ENCODE results near the gene PDE4A. TPM values are rescaled to one million over a fixed set of nuclear protein-coding genes. Genes with fewer than 3 reads are reported as not detected.
A peak's percentile ranks its signal among the peaks of the same experiment; 100 is the strongest.

The PDE4A gene
- total and polyA plus RNA-seq, 2 of the 13 experiments (the other 11 are each of a cell fraction or from before 2014, with no cell fraction given) = 1.1 to 4.1 TPM

DNA sequence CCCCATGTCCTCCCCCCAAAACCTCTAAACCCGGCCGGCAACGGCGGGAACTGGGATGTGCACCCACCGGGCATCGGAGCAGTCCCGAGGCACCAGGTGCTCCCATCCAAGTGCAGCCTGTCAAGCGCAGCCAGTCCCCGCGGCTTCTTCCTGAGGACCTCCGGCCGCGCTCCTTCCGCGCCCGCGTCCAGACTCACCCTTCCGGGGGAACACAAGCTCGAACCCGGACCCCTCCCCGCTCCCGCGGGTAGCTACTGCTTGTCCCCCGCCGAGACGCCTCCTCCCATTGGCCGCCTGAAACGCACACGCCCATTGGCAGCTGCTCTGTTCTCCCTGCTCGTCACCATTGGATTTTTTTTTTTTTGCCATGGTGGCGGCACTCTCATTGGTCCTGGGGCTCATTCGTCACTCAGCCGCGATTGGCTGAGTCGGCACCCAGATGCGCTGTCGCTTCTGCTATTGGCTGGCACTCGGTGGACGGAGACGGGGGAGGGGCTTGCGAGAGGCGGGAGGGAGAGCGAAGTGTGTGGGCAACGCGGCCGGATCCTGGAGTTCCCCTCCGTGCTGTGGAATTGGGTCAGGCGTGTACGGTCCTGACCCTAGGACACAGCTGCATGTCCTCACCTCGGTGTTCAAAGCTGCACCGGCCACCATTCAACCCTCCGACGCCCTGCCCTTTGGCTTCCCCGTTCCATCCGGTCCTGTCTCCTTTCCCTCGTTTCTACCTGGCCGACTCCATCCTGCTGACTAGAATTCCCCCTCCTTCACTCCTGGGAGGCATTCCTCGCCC lies 39.8 kb upstream of the PDE4A start, which contains the start of gene TYK2 (continued):
- TF ChIP-seq, protein P1, sequence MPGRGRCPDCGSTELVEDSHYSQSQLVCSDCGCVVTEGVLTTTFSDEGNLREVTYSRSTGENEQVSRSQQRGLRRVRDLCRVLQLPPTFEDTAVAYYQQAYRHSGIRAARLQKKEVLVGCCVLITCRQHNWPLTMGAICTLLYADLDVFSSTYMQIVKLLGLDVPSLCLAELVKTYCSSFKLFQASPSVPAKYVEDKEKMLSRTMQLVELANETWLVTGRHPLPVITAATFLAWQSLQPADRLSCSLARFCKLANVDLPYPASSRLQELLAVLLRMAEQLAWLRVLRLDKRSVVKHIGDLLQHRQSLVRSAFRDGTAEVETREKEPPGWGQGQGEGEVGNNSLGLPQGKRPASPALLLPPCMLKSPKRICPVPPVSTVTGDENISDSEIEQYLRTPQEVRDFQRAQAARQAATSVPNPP (CRISPR knock-in tag; IDR thresholded peaks at IDR 0.05) = no peak
- TF ChIP-seq ZNF12 (CRISPR knock-in tag; IDR thresholded peaks at IDR 0.05) (no peak), MTF1 (CRISPR knock-in tag; IDR thresholded peaks at IDR 0.05) (no peak), MYNN (CRISPR knock-in tag; IDR thresholded peaks at IDR 0.05; ENCODE audit: low read depth) (no peak), ZNF354B (CRISPR knock-in tag; IDR thresholded peaks at IDR 0.05) (no peak), ZNF788 (CRISPR knock-in tag; IDR thresholded peaks at IDR 0.05; ENCODE audit: borderline replicate concordance) (no peak; the same call in 1 of the 2 replicates), ZBTB20 (CRISPR knock-in tag; IDR thresholded peaks at IDR 0.05; ENCODE audit: borderline replicate concordance, low read depth) (no peak), GATAD2A (CRISPR knock-in tag; IDR thresholded peaks at IDR 0.05) (peak; percentile 54; the same call in 1 of the 2 replicates), ELF4 (CRISPR knock-in tag; IDR thresholded peaks at IDR 0.05; ENCODE audit: borderline replicate concordance) (no peak), RFXAP (CRISPR knock-in tag; IDR thresholded peaks at IDR 0.05; ENCODE audit: borderline replicate concordance) (peak; percentile 99), GTF2F1 (IDR thresholded peaks at IDR 0.05; ENCODE audit: low read length) (no peak)
- TF ChIP-seq, protein P2, sequence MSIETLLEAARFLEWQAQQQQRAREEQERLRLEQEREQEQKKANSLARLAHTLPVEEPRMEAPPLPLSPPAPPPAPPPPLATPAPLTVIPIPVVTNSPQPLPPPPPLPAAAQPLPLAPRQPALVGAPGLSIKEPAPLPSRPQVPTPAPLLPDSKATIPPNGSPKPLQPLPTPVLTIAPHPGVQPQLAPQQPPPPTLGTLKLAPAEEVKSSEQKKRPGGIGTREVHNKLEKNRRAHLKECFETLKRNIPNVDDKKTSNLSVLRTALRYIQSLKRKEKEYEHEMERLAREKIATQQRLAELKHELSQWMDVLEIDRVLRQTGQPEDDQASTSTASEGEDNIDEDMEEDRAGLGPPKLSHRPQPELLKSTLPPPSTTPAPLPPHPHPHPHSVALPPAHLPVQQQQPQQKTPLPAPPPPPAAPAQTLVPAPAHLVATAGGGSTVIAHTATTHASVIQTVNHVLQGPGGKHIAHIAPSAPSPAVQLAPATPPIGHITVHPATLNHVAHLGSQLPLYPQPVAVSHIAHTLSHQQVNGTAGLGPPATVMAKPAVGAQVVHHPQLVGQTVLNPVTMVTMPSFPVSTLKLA (IDR thresholded peaks at IDR 0.05) = peak; percentile 24; the same call in 1 of the 2 replicates
- TF ChIP-seq, protein P3, sequence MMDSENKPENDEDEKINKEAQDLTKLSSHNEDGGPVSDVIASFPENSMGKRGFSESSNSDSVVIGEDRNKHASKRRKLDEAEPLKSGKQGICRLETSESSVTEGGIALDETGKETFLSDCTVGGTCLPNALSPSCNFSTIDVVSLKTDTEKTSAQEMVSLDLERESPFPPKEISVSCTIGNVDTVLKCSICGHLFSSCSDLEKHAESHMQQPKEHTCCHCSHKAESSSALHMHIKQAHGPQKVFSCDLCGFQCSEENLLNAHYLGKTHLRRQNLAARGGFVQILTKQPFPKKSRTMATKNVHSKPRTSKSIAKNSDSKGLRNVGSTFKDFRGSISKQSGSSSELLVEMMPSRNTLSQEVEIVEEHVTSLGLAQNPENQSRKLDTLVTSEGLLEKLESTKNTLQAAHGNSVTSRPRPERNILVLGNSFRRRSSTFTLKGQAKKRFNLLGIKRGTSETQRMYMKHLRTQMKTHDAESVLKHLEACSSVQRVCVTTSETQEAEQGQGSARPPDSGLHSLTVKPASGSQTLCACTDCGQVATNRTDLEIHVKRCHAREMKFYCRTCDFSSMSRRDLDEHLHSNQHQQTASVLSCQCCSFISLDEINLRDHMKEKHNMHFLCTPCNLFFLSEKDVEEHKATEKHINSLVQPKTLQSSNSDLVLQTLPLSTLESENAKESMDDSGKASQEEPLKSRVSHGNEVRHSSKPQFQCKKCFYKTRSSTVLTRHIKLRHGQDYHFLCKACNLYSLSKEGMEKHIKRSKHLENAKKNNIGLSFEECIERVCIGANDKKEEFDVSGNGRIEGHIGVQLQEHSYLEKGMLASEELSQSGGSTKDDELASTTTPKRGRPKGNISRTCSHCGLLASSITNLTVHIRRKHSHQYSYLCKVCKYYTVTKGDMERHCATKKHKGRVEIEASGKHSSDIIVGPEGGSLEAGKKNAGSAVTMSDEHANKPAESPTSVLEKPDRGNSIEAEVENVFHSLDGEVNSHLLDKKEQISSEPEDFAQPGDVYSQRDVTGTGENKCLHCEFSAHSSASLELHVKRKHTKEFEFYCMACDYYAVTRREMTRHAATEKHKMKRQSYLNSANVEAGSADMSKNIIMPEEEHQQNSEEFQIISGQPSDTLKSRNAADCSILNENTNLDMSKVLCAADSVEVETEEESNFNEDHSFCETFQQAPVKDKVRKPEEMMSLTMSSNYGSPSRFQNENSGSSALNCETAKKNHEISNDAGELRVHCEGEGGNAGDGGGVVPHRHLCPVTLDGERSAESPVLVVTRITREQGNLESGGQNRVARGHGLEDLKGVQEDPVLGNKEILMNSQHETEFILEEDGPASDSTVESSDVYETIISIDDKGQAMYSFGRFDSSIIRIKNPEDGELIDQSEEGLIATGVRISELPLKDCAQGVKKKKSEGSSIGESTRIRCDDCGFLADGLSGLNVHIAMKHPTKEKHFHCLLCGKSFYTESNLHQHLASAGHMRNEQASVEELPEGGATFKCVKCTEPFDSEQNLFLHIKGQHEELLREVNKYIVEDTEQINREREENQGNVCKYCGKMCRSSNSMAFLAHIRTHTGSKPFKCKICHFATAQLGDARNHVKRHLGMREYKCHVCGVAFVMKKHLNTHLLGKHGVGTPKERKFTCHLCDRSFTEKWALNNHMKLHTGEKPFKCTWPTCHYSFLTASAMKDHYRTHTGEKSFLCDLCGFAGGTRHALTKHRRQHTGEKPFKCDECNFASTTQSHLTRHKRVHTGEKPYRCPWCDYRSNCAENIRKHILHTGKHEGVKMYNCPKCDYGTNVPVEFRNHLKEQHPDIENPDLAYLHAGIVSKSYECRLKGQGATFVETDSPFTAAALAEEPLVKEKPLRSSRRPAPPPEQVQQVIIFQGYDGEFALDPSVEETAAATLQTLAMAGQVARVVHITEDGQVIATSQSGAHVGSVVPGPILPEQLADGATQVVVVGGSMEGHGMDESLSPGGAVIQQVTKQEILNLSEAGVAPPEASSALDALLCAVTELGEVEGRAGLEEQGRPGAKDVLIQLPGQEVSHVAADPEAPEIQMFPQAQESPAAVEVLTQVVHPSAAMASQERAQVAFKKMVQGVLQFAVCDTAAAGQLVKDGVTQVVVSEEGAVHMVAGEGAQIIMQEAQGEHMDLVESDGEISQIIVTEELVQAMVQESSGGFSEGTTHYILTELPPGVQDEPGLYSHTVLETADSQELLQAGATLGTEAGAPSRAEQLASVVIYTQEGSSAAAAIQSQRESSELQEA (CRISPR knock-in tag; IDR thresholded peaks at IDR 0.05; ENCODE audit: not compliant biosample characterization) = no peak
- TF ChIP-seq, protein P4, sequence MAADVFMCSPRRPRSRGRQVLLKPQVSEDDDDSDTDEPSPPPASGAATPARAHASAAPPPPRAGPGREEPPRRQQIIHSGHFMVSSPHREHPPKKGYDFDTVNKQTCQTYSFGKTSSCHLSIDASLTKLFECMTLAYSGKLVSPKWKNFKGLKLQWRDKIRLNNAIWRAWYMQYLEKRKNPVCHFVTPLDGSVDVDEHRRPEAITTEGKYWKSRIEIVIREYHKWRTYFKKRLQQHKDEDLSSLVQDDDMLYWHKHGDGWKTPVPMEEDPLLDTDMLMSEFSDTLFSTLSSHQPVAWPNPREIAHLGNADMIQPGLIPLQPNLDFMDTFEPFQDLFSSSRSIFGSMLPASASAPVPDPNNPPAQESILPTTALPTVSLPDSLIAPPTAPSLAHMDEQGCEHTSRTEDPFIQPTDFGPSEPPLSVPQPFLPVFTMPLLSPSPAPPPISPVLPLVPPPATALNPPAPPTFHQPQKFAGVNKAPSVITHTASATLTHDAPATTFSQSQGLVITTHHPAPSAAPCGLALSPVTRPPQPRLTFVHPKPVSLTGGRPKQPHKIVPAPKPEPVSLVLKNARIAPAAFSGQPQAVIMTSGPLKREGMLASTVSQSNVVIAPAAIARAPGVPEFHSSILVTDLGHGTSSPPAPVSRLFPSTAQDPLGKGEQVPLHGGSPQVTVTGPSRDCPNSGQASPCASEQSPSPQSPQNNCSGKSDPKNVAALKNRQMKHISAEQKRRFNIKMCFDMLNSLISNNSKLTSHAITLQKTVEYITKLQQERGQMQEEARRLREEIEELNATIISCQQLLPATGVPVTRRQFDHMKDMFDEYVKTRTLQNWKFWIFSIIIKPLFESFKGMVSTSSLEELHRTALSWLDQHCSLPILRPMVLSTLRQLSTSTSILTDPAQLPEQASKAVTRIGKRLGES (CRISPR knock-in tag; IDR thresholded peaks at IDR 0.05; ENCODE audit: borderline replicate concordance) = no peak; the same call in 1 of the 2 replicates
